Endothelial cell of umbilical vein (primary cell): ENCODE data around the gene CTNND1.

ENCODE experiments used
- CTCF ChIP-seq, 2 donors: IDR thresholded peaks; 1 replicate in 1 of 2; 2 replicates in 1 of 2; pipeline ENCODE4 v1.5.1; 2011; ENCODE audit warnings: low read length in 2 of 2, mild to moderate bottlenecking in 2 of 2, moderate library complexity in 2 of 2, control low read depth in 1 of 2, inconsistent platforms in 1 of 2, low read depth in 1 of 2; ENCODE audit not compliant: insufficient read depth in 1 of 2; ENCODE audit errors: extremely low read depth in 1 of 2
- EZH2 ChIP-seq: IDR thresholded peaks from 2 replicates; pipeline ENCODE4 v1.6.1; 2012; ENCODE audit warnings: borderline replicate concordance, low read depth, mild to moderate bottlenecking, moderate library complexity, low read length, inconsistent platforms; ENCODE audit not compliant: severe bottlenecking
- FOS ChIP-seq: IDR thresholded peaks from 2 replicates; pipeline ENCODE4 v1.6.1; 2011; ENCODE audit warnings: mild to moderate bottlenecking, low read length, moderate library complexity, borderline replicate concordance; ENCODE audit not compliant: insufficient read depth
- JUN ChIP-seq: IDR thresholded peaks from 2 replicates; pipeline ENCODE4 v1.6.1; 2011; ENCODE audit warnings: borderline replicate concordance, low read depth; ENCODE audit not compliant: insufficient read length, insufficient read depth
- MAX ChIP-seq: IDR thresholded peaks from 2 replicates; pipeline ENCODE4 v1.6.1; 2011; ENCODE audit not compliant: insufficient read depth, insufficient read length
- MYC ChIP-seq: IDR thresholded peaks from one replicate; pipeline ENCODE4 v1.6.1; 2011; ENCODE audit warnings: mild to moderate bottlenecking, low read depth, low read length
- POLR2A ChIP-seq: IDR thresholded peaks from 2 replicates; pipeline ENCODE4 v1.6.1; 2012; ENCODE audit warnings: low read depth, mild to moderate bottlenecking, control low read depth, low read length
- POLR2AphosphoS5 ChIP-seq: IDR thresholded peaks from 2 replicates; pipeline ENCODE4 v1.6.1; 2012; ENCODE audit warnings: low read depth, mild to moderate bottlenecking, control low read depth, low read length, moderate library complexity; ENCODE audit not compliant: insufficient read depth

DNA sequence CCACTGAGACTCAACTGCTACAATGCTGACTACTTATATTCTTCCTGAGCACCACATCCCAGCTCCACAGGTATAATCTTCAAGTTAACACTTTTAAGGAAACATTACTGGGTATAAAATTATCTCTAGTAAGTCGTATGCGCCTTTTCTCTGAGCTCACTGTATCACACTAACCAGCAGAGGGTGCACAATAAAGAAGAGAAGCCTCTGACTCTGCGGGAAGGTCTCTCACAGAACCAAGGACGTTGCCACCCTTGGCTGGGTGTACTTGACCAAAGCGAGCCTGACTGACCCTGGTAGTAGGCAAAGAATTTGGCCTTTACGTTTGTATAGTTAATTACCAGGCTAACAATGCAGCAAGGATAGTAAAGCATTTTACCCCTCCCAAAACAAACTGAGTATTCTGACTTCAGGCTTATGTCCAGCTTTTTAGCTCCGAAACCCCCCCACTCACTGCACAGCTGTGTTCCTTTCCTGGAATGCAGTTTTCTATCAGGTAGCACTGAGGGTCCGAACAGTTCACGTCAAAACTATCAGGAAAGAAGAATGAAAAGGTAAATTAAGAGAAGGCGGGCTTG, 9.8 kb upstream of the CTNND1 start, which contains the start of gene BTBD18:
- TF ChIP-seq EZH2 (no peak), CTCF (IDR thresholded peaks at IDR 0.05; ENCODE audit: extremely low read depth in 1 of 2, insufficient read depth in 1 of 2, low read depth in 1 of 2, low read length in 2 of 2) (peak; percentile 46 to 49), POLR2A (no peak), MAX (no peak), POLR2AphosphoS5 (no peak), JUN (no peak), MYC (no peak), FOS (no peak)
